HG03571 (cell line): ENCODE results near the gene WNT7B.

Experiments
- ATAC-seq: cut with Tn5 transposase; IDR thresholded peaks from one replicate; pipeline ENCODE4 v1.9.1; 2021; ENCODE audit not compliant: unreplicated experiment

WNT7B gene

DNA sequence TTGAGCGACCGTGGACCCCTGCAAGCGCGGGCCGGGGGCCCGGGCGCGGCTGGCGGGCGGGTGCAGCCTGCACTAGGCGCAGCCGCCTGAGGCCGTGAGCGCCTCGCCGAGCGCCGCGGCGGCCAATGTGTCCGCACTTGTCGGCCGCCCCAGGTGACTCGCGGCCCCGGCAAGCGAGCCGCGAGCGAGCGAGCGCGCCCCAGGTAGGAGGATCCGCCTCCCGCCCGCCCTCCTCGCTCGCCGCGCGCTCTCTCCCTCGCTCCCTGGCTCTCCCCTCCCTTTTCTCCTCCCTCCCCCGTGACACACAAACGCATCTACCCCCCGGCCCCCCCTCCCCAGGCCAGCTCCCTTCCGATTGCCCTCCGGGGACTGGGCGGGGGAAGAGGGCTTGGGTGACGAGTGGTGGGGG, at the start of gene WNT7B:
TSS of gene WNT7B (minus strand) at position 160 of the 409 bp plus-strand sequence. CDS start 408 bp downstream, outside the sequence.
- ATAC-seq: no peak

- ATAC-seq: no peak
These were observed 49.3 kb upstream of the WNT7B start for GRCh38 chr22:46025973-46026898.

GRCh38 chr22:46025225-46025972, 48.4 kb upstream of the WNT7B start:
- no peak for ATAC-seq

DNA sequence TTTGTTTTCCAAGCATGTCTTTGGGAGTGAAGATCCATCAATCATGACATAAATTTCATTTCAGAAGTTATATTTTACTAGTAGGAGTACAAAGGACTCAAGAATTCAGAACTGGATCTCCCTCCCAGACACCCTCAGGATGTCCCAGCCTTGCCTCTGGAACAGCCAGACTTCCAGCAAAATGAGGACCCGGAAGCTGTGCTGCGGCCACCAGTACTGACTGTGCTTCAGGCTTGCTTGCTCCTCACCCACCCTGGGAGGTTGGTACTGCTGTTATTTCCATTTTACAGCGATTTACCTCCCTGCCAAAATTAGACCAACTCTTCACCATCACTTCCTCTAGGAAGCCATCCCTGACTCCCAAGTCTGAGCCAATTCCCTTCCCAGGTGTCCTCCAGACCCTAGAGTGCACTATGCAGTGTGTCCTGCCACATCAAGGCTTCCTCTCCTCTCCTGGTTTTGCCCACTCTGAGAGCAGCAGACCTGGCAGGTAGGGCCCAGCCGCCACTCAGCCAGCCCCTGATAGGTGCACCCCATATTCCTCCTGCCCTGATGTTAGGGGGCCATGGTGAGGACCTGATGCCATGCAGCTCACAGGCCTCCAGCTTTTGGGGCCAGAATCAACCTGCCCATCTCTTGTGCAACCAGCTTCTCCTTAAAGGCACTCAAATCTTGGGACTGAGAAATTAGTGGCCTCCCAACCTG, 47.3 kb upstream of the WNT7B start:
- no peak for ATAC-seq

DNA sequence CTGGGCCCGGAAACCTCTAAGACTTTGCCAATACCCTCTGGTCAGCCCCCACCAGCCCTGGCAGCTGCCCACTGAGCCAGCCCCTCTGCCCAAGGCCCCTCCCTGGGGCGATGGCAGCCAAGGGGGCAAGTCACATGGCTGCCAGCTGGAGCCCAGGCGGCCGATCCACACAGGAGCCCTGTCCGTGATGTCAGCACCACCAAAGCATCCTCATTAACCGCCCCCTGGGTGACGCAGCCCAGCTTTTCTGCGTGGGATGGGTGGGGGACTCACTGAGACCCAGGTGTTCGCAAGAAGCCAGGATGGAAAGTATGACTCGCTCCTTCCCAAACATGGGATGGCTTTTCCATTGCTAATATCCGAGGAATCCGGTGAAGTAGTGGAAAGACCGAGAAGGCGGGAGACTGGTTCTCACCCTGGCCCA, 46.6 kb upstream of the WNT7B start:
- no peak for ATAC-seq

GRCh38 chr22:46022881-46023512, 46.0 kb upstream of the WNT7B start:
- ATAC-seq: no peak

GRCh38 chr22:46021577-46021976, 44.6 kb upstream of the WNT7B start:
- ATAC-seq: no peak

DNA sequence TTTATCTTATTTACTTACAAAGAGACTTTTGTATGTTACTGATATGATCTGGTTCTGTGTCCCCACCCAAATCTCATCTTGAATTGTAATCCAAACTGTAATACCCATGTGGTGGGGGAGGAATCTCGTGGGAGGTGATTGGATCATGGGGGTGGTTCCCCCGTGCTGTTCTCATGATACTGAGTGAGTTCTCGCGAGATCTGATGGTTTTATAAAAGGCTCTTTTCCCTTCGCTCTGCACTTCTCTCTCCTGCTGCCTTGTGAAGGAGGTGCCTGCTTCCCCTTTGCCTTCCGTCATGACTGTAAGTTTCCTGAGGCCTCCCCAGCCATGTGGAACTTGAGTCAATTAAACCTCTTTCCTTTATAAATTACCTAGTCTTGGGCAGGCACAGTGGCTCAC, 42.4 kb upstream of the WNT7B start:
- ATAC-seq: no peak

DNA sequence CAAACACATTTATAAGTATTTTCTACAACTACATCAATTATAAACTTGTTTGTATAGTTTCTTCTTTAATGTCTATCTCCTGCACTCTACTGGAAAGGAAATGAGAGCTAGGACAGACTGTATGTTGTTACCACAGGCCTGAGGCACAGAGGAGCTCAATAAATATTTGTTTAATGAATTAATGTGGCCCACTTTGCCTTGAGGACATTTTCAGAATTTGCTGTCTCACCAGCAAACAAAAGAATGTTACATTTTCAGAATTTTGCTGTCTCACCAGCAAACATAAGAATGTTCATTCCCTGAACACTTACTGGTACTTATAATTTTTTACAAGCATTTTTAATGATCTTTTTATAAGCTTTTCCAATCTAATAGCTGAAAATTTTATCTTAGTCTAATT, 41.9 kb upstream of the WNT7B start:
- no peak for ATAC-seq

DNA sequence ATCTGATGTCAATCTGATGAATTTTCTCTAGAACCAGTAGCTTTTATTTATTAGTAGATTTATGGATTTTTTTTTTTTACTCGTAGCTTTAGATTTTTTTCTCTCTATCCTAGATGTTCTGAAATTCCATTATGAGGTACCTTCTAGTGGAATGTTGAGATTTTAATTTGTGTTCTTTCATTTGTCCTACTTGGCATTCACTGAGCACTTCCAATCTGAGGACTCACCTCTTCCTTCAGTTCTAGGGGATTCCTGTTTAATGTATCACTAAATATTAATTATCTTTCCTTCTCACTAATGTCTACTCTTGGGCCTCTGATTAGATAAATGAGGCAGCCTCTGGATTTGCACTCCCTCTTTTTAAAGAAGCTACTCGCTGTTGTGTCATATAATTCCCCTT, 40.2 kb upstream of the WNT7B start:
- ATAC-seq: no peak

DNA sequence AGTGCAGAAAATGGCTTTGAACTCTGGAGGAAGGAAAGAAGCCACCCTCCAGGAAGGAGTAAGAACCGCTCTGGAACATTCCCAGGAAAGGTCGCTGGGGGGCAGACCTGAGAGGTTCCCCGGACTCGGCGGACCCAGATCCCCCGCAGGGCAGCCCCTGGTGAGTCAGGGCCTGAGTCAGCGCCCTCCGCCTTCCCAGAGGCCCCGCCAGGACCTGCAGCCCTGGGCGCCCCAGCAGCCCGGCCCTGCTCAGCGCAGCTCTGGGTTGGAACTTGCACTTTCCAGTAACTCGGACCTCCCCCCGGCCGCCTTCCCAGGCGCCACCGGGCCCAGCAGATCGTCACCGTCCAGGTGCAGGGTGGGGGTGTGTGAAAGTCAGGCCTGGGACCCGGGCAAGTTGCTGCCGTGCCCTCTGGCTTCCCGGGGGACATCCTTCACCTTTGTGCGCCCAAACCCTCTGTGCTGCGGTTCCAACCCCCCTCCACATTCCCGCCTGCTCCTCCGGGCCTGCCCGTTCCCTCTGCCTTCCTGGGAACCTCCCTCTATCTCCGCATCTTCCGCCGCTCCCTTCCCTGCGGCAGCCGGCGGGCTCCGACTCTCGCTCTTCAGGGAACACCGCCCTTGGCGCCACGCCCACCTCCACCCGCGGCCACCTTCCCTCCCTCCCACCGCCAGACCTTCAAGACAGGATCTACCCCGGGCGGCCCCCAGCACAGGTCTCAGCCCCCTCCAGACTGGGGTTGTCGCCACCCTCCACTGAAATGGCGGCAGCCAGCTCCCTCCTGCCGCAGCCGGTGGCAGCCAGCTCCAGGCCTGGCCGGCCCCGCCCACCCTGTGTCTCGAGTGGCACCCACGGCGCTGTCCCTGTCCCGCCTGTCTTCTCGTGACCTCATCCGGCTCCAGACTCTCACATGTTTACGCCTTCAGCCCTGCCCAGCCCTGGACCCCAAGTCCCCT, 36.8 kb upstream of the WNT7B start:
- ATAC-seq: peak; percentile 65

GRCh38 chr22:46012881-46013281, 35.9 kb upstream of the WNT7B start:
- no peak for ATAC-seq

DNA sequence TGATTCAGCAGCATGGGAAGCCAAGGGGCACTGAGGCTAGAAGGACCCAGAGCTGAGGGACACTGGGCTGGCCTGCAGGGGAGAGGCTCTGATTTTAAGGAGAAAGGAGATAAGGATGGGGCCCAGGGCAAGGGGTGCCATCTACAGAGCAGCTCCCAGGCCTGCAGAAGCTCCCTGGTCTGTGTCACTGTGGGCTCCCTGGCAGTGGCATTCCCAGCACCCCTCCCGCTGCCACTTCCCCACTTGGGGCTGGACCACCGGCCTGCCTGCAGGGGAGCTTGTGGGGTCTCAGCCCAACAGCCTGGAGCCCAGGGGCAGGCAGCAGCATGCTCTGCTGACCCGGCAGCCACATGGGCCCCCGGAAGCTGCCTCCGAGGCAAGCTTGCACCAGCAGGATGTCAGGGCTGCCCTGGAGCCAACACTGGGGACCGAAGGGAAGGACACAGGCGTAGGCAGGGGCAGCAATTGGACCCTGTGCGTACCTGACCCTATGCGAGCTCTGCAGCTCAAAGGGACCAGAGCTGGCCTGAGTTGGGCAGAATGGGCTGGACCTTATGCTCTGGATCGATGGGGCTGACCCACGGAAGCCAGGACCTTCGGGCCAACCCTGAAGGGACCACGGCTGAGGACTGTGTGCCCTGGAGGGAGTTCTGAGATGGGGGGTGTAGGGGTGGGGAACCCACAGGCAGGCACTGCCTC, 35.4 kb upstream of the WNT7B start:
- no peak for ATAC-seq

DNA sequence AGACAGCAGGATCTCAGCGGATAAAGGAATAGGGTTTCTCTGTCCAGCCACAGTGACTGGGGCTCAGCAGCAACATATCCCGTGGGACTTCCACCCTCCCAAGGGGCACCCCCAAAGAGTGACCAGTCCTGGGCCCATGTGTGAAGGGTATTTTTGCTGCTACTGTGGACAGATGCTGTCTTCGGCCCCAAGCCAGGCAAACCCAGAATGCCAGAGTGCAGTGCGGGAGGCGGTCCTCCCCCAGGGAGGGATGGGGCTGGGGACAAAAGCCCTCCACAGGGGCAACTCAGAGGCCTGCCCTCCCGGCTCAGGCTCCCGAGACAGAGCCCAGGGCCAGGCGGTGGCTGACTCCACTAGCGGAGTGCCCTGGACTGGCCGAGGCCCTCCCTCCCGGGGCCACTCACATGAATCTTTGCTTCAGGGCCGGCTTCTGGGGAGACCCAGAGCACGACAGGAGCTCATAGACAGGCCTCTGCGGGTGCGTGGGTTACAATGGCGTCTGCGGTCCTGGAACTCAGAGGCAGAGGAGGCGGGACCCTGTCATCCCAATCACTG, 34.7 kb upstream of the WNT7B start:
- ATAC-seq: no peak

DNA sequence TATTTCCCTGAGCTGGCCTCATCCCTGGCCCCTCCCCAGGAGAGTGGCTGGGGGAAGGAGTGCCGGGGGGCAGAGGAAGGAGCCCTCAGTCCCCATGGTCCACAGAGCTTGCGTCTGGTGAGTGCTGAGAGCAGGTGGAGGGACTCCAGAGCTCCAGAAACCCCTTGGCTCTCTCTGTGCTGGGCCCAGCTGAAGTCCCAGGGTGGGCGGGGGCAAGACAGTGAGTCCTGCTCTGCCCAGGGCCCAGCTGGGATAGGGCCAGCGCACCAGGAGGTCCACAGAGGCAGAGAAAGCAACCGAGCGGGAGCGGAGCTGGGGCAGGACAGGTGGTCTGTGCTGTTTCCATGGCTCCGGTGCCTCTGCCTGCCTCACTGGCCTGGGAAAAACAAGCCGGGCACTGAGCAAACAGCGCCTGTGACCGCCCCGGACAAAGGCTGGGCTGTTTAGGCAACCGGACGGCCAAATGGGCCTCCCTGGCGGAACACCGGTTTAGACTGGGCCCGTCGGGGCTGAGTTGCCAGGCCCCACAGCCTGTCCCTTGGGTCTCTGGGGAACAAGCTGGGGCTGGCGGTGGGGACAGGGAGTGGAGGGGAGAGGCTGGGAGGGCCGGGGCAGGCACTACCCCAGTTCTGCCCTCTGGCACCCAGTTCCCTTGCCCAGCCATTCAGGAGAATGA, 34.1 kb upstream of the WNT7B start:
- no peak for ATAC-seq

GRCh38 chr22:46010207-46010867, 33.4 kb upstream of the WNT7B start:
- ATAC-seq: no peak

- ATAC-seq: no peak
These were observed 32.8 kb upstream of the WNT7B start for GRCh38 chr22:46009730-46010129.
